Activated CD4-positive, alpha-beta T cell treated with anti-CD3 and anti-CD28 coated beads for 48 hours (primary cell): ENCODE measurements around the gene TOMM6.

Source experiments
- DNase-seq: peaks from one replicate; pipeline ENCODE4 v3.0.0-alpha.2; 2020

Gene TOMM6

GRCh38 chr6:41824571-41825569 lies 37.4 kb downstream of the TOMM6 start:
- DNase-seq: no peak

GRCh38 chr6:41826343-41827022 lies 39.0 kb downstream of the TOMM6 start:
- no peak for DNase-seq

GRCh38 chr6:41832263-41832662 lies 44.8 kb downstream of the TOMM6 start:
- no peak for DNase-seq

- no peak for DNase-seq
Measured at GRCh38 chr6:41836022-41836659, 48.6 kb downstream of the TOMM6 start.

GRCh38 chr6:41836660-41837052 lies 49.2 kb downstream of the TOMM6 start:
- DNase-seq: no peak
